ENCODE data around the gene SPATC1L. TPM values are rescaled to one million over a fixed set of nuclear protein-coding genes. Genes with fewer than 3 reads are reported as not detected.

The SPATC1L gene
- total RNA-seq, 1 experiment from 2014 or later: 36.0 TPM

GRCh38 chr21:46208761-46209721 lies 24.8 kb upstream of the SPATC1L start:
- Histone ChIP-seq H3K9ac (ENCODE audit: extremely low read depth, insufficient read length, low read length) (no peak overlapping the region), H3K14ac (ENCODE audit: insufficient read depth, low read length) (no peak overlapping the region), H3K4ac (ENCODE audit: low read depth, low read length) (no peak overlapping the region), H3T11ph (ENCODE audit: low read length) (no peak overlapping the region), H3K23ac (ENCODE audit: insufficient read length, low read depth, low read length) (no peak overlapping the region), H2BK20ac (ENCODE audit: low read depth, low read length, poor library complexity, severe bottlenecking) (no peak overlapping the region), H3K27ac (ENCODE audit: insufficient read length, low read depth, low read length) (no peak overlapping the region), H3K23me2 (ENCODE audit: insufficient read length, low read depth, low read length, poor library complexity, severe bottlenecking) (no peaks in the 10 kb centered on the region), H3K56ac (ENCODE audit: insufficient read length, low read depth, low read length) (no peak overlapping the region), H4K20me1 (ENCODE audit: control insufficient read depth, insufficient read depth, insufficient read length) (no peaks in the 10 kb centered on the region), H3K18ac (ENCODE audit: insufficient read length, low read depth, low read length) (no peak overlapping the region), H4K5ac (ENCODE audit: insufficient read length, low read depth, low read length) (no peak overlapping the region), H4K91ac (ENCODE audit: insufficient read length, low read depth, low read length) (no peak overlapping the region), H2AFZ (ENCODE audit: low read length) (no peak overlapping the region), H3K4me1 (ENCODE audit: insufficient read depth, low read length) (no peaks in the 10 kb centered on the region), H4K8ac (replicated peaks; ENCODE audit: insufficient read length, low read depth, low read length) (no peak overlapping the region), H2BK5ac (ENCODE audit: insufficient read length, low read length) (no peak overlapping the region), H3K4me2 (ENCODE audit: insufficient read depth, insufficient read length, low read length) (no peak overlapping the region), H3K79me2 (ENCODE audit: insufficient read depth, low read length) (no peaks in the 10 kb centered on the region), H2AK5ac (ENCODE audit: insufficient read length, low read length) (no peak overlapping the region), H3K9me3 (ENCODE audit: control insufficient read depth, low read depth, low read length) (no peaks in the 10 kb centered on the region), H3K27me3 (ENCODE audit: insufficient read depth, low read length) (no peaks in the 10 kb centered on the region), H2BK120ac (ENCODE audit: low read depth, low read length, poor library complexity, severe bottlenecking) (no peak overlapping the region), H2BK15ac (ENCODE audit: low read depth, low read length) (no peak overlapping the region), H3K79me1 (ENCODE audit: insufficient read depth, low read depth, low read length, poor library complexity, severe bottlenecking) (no peaks in the 10 kb centered on the region), H2BK12ac (ENCODE audit: insufficient read length, low read depth, low read length) (no peak overlapping the region)
- TF ChIP-seq CTCF (conservative IDR thresholded peaks at IDR 0.05): no peak
- H3K4me3 Mint-ChIP-seq: no peak overlapping the region
- 0 out of 7 replicates have a peak overlapping the region, but pooled peaks of 1 of the 3 experiments have one; percentile 44 for H3K27ac Mint-ChIP-seq
- DNase-seq: no peak
- H3K4me1 Mint-ChIP-seq: no peaks in the 10 kb centered on the region
- no peaks in the 10 kb centered on the region for H3K9me3 Mint-ChIP-seq
- no peaks in the 10 kb centered on the region for H3K27me3 Mint-ChIP-seq (ENCODE audit: low read depth)
- WGBS (ENCODE audit: extremely low coverage, insufficient read length, low lambda C conversion rate): no CpG with 5 or more reads among the region's 23 CpGs
- peaks cover 29 to 59% (median 49%) of the 10 kb centered on the region in 3 experiments for H3K36me3 Mint-ChIP-seq (ENCODE audit: insufficient read depth in 1 of 3, low read depth in 3 of 3)

All from H9 (cell line).